Karpas-422 (cell line): ENCODE results near the gene SPHK1. TPM values are rescaled to one million over a fixed set of nuclear protein-coding genes. Genes with fewer than 3 reads are reported as not detected.

ENCODE experiments used
- DNase-seq: peaks from one replicate; pipeline ENCODE4 v3.0.0-alpha.2; 2015
- H2AFZ ChIP-seq: fragments of 200-600 bp; sonication (generic); 2 replicates; pipeline ENCODE4 v1.6.1; 2014; ENCODE audit warnings: antibody characterized with exemption, low read length, mixed read lengths
- H3K27ac ChIP-seq: fragments of 200-600 bp; sonication (generic); 2 replicates; pipeline ENCODE4 v1.5.1; 2014; ENCODE audit warnings: mild to moderate bottlenecking, low read length, moderate library complexity
- H3K27me3 ChIP-seq: fragments of 200-600 bp; sonication (generic); 2 replicates; pipeline ENCODE4 v1.6.1; 2014; ENCODE audit warnings: low read length, mixed read lengths
- H3K36me3 ChIP-seq: fragments of 200-600 bp; sonication (generic); 2 replicates; pipeline ENCODE4 v1.6.1; 2014; ENCODE audit warnings: low read length, mixed read lengths; ENCODE audit not compliant: insufficient read depth
- H3K4me1 ChIP-seq: fragments of 200-600 bp; sonication (generic); 2 replicates; pipeline ENCODE4 v1.6.1; 2014; ENCODE audit warnings: mild to moderate bottlenecking, low read length, mixed read lengths
- H3K4me2 ChIP-seq: fragments of 200-600 bp; sonication (generic); 2 replicates; pipeline ENCODE4 v1.6.1; 2014; ENCODE audit warnings: low read length, low read depth, mild to moderate bottlenecking; ENCODE audit not compliant: poor library complexity, severe bottlenecking
- H3K4me3 ChIP-seq: fragments of 200-600 bp; sonication (generic); 2 replicates; pipeline ENCODE4 v1.5.1; 2014; ENCODE audit warnings: mild to moderate bottlenecking, antibody characterized with exemption, low read length, mixed read lengths
- H3K79me2 ChIP-seq: fragments of 200-600 bp; sonication (generic); 2 replicates; pipeline ENCODE4 v1.6.1; 2014; ENCODE audit warnings: mild to moderate bottlenecking, low read length, mixed read lengths
- H3K9ac ChIP-seq: fragments of 200-600 bp; sonication (generic); 2 replicates; pipeline ENCODE4 v1.6.0; 2014; ENCODE audit warnings: low read length
- H3K9me2 ChIP-seq: fragments of 200-600 bp; sonication (generic), shearing (Covaris generic); replicated peaks from 2 replicates; pipeline ENCODE4 v1.6.0; 2014; ENCODE audit warnings: mild to moderate bottlenecking, low read length, moderate library complexity; ENCODE audit not compliant: insufficient read depth
- H3K9me3 ChIP-seq: fragments of 300-700, 200-600 bp; sonication (generic); 2 replicates; pipeline ENCODE4 v1.6.1; 2014; ENCODE audit warnings: low read length, mixed read lengths
- H4K20me1 ChIP-seq: fragments of 200-600 bp; sonication (generic); 2 replicates; pipeline ENCODE4 v1.6.1; 2014; ENCODE audit warnings: mild to moderate bottlenecking, antibody characterized with exemption, low read length, low read depth; ENCODE audit not compliant: insufficient read depth
- small RNA-seq: library from RNA; depleted of rRNA; stranded (forward); fragments of <200 nt; gene quantifications from one replicate; pipeline ENCODE3, GENCODE V24; 2014
- total RNA-seq: library from RNA; depleted of rRNA; stranded (reverse); fragments of >200 nt; shearing (Covaris generic); gene quantifications from 2 replicates; pipeline ENCODE4 v1.2.3, GENCODE V29; 2014; ENCODE audit warnings: low replicate concordance; rRNA removed

The SPHK1 gene
- total RNA-seq, 1 experiment from 2014 or later: 0.67 TPM

GRCh38 chr17:76432712-76433336, 48.4 kb downstream of the SPHK1 start:
- Histone ChIP-seq H3K4me3 (no peak overlapping the region), H3K9me3 (no peaks in the 10 kb centered on the region), H3K9ac (no peak overlapping the region), H3K4me1 (peaks cover 73% of the 10 kb centered on the region), H3K9me2 (no peaks in the 10 kb centered on the region), H3K4me2 (peak overlapping the region; percentile 33), H2AFZ (no peak overlapping the region), H3K27me3 (no peaks in the 10 kb centered on the region), H4K20me1 (peaks cover 69% of the 10 kb centered on the region), H3K79me2 (peaks cover 28% of the 10 kb centered on the region), H3K36me3 (no peaks in the 10 kb centered on the region), H3K27ac (no peak overlapping the region)
- peak; percentile 76 for DNase-seq

- Histone ChIP-seq H4K20me1 (peaks cover 71% of the 10 kb centered on the region), H3K79me2 (peaks cover 32% of the 10 kb centered on the region), H3K27me3 (no peaks in the 10 kb centered on the region), H3K9me3 (no peaks in the 10 kb centered on the region), H3K27ac (no peak overlapping the region), H3K9ac (no peak overlapping the region), H3K4me2 (peak overlapping the region; percentile 33), H3K4me1 (peaks cover 73% of the 10 kb centered on the region), H3K4me3 (no peak overlapping the region), H3K36me3 (no peaks in the 10 kb centered on the region), H3K9me2 (no peaks in the 10 kb centered on the region), H2AFZ (no peak overlapping the region)
- no peak for DNase-seq
Observed at GRCh38 chr17:76433693-76434092, 49.3 kb downstream of the SPHK1 start.

GRCh38 chr17:76434870-76435269, 50.5 kb downstream of the SPHK1 start:
- Histone ChIP-seq H3K9me3 (no peaks in the 10 kb centered on the region), H3K79me2 (peaks cover 41% of the 10 kb centered on the region), H2AFZ (no peak overlapping the region), H4K20me1 (peaks cover 79% of the 10 kb centered on the region), H3K27me3 (no peaks in the 10 kb centered on the region), H3K27ac (no peak overlapping the region), H3K36me3 (no peaks in the 10 kb centered on the region), H3K9me2 (no peaks in the 10 kb centered on the region), H3K4me2 (no peak overlapping the region), H3K9ac (no peak overlapping the region), H3K4me3 (no peak overlapping the region), H3K4me1 (peaks cover 61% of the 10 kb centered on the region)
- no peak for DNase-seq

- H3K27ac ChIP-seq: no peak overlapping the region
- no peak for DNase-seq
- H3K9ac ChIP-seq: no peak overlapping the region
- H3K79me2 ChIP-seq: peaks cover 46% of the 10 kb centered on the region
- H3K27me3 ChIP-seq: no peaks in the 10 kb centered on the region
- peaks cover 78% of the 10 kb centered on the region for H4K20me1 ChIP-seq
- no peaks in the 10 kb centered on the region for H3K36me3 ChIP-seq
- peaks cover 53% of the 10 kb centered on the region for H3K4me1 ChIP-seq
- no peak overlapping the region for H3K4me3 ChIP-seq
- H3K9me3 ChIP-seq: no peaks in the 10 kb centered on the region
- no peaks in the 10 kb centered on the region for H3K9me2 ChIP-seq
- H3K4me2 ChIP-seq: no peak overlapping the region
- no peak overlapping the region for H2AFZ ChIP-seq
Observed at GRCh38 chr17:76435751-76436150, 51.3 kb downstream of the SPHK1 start.

Small RNAs within 50 kb of the gene (small RNA-seq; reads per million reads assigned to genes)
- not detected for gene RNU6-24P

Other genes starting within 250 kb of the SPHK1 start
- gene FOXJ1, start 243.4 kb upstream of the SPHK1 start, total RNA-seq: not detected in 2 replicates
- gene RNF157, start 144.1 kb upstream of the SPHK1 start, total RNA-seq: not detected in 2 replicates
- gene UBALD2, start 119.3 kb upstream of the SPHK1 start, total RNA-seq: 22.5 and 46.3 TPM in 2 replicates
- 3.1 and 3.7 TPM in 2 replicates for gene QRICH2, start 76.3 kb upstream of the SPHK1 start, total RNA-seq
- gene PRPSAP1, start 30.7 kb upstream of the SPHK1 start, total RNA-seq: 27.6 and 41.1 TPM in 2 replicates
- gene UBE2O, start 68.5 kb downstream of the SPHK1 start, total RNA-seq: 10.5 and 19.9 TPM in 2 replicates
- gene AANAT, start 83.0 kb downstream of the SPHK1 start, total RNA-seq: not detected in 2 replicates
- gene RHBDF2, start 116.8 kb downstream of the SPHK1 start, total RNA-seq: 5.1 and 5.4 TPM in 2 replicates
- gene CYGB, start 153.1 kb downstream of the SPHK1 start, total RNA-seq: 0.07 TPM in 1 of 2 replicates, not detected in the other
- gene PRCD, start 155.4 kb downstream of the SPHK1 start, total RNA-seq: 0.37 and 0.69 TPM in 2 replicates
- not detected in 2 replicates for gene ST6GALNAC2, start 201.3 kb downstream of the SPHK1 start, total RNA-seq